ENCODE data around the gene LGI1. TPM values are rescaled to one million over a fixed set of nuclear protein-coding genes. Genes with fewer than 3 reads are reported as not detected.

LGI1 gene
- total RNA-seq, 1 donor from 2014 or later, result not detected

DNA sequence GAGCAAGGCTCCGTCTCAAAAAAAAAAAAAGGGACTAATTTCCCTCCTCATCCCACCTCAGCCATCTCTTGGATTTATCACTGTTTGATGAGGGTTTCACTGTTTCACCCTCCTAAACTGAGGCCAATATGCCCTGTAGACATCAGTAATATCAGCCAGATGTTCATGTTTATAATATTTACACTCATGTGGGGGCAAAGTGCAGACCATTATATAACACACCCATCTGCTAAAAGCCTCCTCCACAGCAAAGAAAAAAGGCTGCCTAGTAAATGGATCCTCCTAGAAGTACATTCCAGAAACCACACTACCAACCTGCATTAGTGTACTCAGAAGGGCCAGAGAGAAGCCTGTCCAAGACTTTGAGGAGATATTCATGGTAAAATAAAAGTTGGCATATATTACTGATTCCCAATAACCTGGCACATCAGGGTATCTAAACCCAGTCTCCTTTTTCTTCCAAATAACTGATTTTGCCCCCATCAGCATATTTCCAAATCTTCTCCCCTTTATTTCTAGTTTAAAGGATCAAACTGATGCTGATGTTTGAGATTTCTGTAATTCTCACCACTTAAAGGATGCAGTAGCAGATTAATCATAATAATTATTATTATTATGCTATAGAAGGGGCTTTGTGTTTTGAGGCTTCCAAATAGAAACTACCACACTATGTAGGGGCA is 55.1 kb downstream of the LGI1 start:
- no peak for ATAC-seq
- TF ChIP-seq, protein P1, sequence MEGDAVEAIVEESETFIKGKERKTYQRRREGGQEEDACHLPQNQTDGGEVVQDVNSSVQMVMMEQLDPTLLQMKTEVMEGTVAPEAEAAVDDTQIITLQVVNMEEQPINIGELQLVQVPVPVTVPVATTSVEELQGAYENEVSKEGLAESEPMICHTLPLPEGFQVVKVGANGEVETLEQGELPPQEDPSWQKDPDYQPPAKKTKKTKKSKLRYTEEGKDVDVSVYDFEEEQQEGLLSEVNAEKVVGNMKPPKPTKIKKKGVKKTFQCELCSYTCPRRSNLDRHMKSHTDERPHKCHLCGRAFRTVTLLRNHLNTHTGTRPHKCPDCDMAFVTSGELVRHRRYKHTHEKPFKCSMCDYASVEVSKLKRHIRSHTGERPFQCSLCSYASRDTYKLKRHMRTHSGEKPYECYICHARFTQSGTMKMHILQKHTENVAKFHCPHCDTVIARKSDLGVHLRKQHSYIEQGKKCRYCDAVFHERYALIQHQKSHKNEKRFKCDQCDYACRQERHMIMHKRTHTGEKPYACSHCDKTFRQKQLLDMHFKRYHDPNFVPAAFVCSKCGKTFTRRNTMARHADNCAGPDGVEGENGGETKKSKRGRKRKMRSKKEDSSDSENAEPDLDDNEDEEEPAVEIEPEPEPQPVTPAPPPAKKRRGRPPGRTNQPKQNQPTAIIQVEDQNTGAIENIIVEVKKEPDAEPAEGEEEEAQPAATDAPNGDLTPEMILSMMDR (IDR thresholded peaks at IDR 0.05), result no peak
- intact Hi-C loops (cut with DNase I), result no loop called here

DNA sequence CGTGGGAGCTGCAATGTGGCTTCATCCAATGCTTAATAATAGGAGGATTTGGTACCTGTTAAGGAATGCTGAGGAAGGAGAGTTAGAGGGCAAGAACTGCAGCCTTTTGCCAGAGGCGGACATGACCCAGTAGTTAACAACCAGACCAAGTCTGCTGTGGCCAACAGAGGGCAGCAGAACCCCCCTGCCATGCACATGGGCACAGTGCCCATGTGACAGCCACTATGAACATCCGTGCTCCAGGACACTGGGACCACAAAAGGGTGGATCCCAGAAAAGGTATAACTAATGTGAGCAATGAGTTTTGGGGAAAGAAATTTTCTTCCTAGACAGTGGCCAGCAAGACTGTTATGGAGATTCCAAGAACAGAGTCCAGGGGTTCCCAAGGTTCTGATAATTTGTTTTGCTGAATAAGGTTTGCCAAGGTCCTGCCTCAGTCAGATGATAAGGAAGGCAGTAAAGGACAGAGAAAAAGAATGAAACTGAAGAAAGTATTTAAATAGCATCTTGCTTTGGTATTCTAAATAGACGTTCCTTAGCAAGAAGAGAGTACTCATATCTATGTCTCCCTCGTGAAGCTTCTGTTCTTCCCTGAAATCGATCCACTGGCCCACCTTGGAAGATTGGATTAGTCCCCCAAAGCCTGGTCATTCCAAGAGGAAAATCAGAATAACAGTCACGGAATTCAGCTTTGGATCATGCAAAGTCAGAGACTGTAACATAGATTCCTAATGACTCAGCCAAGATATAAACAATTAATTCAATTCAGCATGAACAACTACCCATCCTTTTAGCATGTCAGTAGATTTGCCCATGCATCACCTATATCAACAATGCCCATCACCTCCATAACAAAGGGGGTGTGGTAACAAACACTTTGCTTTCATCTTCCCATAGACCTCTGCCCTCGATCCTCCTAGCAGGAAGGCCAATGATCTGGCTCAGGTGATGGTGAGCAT is 56.0 kb downstream of the LGI1 start:
- ATAC-seq (peak; percentile 81 to 86), DNase-seq (peak; percentile 61)
- Histone ChIP-seq H3K27me3 (ENCODE audit: low read depth) (peaks cover 10% of the 10 kb centered on the region), H3K36me3 (no peaks in the 10 kb centered on the region), H3K4me1 (no peaks in the 10 kb centered on the region), H3K9me3 (no peaks in the 10 kb centered on the region), H3K27ac (no peak overlapping the region), H3K4me3 (no peak overlapping the region)
- TF ChIP-seq, protein P1 (IDR thresholded peaks at IDR 0.05), result peak; percentile 67
- intact Hi-C loops (cut with DNase I), result no loop called here

More for the DNA sequence above, 55.1 kb downstream of the LGI1 start:
- no peaks in the 10 kb centered on the region for H3K9me3 ChIP-seq
- H3K4me1 ChIP-seq, result no peaks in the 10 kb centered on the region
- no peak overlapping the region for H3K27ac ChIP-seq
- no peak for DNase-seq
- no peaks in the 10 kb centered on the region for H3K36me3 ChIP-seq
- H3K27me3 ChIP-seq (ENCODE audit: low read depth), result peaks cover 7% of the 10 kb centered on the region
- H3K4me3 ChIP-seq, result no peak overlapping the region

DNA sequence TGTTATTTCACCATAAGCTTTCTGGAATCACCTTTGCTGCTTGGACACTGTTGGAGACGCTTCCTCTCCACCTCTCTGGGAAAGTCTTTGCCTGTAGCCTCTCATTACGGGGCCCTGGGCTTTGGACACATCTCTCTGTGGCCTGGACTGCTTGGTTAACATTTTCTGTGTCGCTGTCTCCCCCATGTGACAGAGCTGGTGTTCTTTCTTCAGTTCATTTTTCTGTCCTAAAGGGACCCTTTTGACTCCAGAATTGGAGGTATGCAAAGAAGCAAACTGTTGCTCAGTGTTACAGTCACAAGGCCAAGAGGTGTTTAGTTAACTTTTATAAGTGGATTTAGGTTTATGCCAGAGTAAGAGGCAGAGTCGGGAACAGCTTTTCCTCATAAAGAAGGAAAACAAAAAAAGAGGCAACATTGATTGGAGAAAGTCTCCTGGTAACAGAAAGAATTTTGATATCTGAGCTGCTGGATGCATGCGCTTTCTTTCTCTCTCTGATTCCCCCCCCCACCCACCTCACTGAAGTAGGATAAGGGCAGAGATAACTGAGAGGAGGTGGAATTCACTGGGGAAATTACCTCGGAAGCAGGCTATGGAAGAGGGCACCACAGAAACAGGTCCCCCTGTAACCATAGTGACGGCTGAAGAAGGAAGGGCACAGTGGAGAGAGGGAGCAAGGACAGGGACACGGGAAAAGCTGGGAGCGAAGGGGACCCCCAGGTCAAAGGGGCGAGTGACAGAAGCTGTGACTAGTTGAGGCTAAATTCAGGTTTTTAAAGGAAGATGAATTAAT is 57.8 kb downstream of the LGI1 start:
- TF ChIP-seq, protein P1 (IDR thresholded peaks at IDR 0.05), result no peak
- Histone ChIP-seq H3K36me3 (no peaks in the 10 kb centered on the region), H3K9me3 (no peaks in the 10 kb centered on the region), H3K27me3 (ENCODE audit: low read depth) (peaks cover 10% of the 10 kb centered on the region), H3K27ac (no peak overlapping the region), H3K4me1 (no peaks in the 10 kb centered on the region), H3K4me3 (no peak overlapping the region)
- no peak for DNase-seq
- ATAC-seq, result no peak
- intact Hi-C loops (cut with DNase I), result no loop called here

DNA sequence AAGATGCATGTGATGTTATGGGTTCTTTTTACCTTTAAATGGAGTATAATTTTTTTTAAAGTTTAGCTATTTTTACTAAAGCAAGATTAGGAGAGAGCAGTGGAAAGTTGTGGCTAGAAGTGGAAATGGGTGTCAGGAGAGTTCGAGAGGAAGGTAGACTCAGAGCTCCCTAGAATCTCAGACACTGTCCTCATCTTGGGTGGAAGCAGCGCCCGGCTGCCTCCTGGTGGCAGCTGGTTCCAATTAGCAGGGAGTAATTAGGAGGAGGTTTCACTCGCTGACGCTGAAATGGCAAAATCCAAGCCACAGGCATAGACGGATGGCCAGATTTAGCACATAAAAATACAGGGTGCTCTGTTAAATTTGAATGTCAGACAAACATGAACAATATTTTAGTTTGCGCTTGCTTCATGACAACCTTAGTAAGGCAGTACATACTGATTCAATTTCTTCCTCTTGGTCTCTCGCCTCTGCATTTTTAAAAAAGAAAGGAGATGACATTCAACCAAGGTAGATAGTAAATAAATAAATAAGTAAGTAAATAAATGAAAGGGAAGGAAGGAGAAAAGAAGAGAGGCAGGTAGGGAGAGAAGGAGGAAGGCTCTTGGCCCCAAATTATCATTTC is 58.5 kb downstream of the LGI1 start:
- ATAC-seq (peak; percentile 81 to 83), DNase-seq (peak; percentile 67)
- H3K27me3 ChIP-seq (ENCODE audit: low read depth), result peaks cover 10% of the 10 kb centered on the region
- H3K36me3 ChIP-seq, result no peaks in the 10 kb centered on the region
- TF ChIP-seq, protein P1 (IDR thresholded peaks at IDR 0.05), result peak; percentile 62
- H3K4me3 ChIP-seq, result no peak overlapping the region
- no peaks in the 10 kb centered on the region for H3K4me1 ChIP-seq
- H3K27ac ChIP-seq, result no peak overlapping the region
- intact Hi-C loops (cut with DNase I), result no loop called here
- H3K9me3 ChIP-seq, result no peaks in the 10 kb centered on the region

DNA sequence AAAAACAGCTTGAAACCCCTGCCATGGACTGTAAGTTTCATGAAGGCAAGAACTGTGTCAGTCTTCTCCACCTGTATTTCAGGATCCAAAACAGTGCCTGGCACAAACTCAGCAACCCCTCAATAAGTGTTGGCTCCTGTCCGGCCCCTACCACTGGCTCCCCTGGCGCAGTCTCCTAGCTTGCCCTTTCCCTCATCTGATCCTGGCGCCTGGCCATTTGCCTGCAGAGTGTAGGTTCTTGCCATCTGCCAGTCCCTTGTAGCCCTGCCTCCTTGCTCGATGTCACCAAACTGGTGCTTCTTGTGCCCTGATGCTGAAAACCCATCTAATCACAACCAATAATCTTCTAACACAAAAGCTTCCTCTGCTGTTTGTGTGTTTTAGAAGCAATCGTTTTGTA is 60.4 kb downstream of the LGI1 start:
- no peak overlapping the region for H3K4me3 ChIP-seq
- no peak overlapping the region for H3K27ac ChIP-seq
- no peaks in the 10 kb centered on the region for H3K9me3 ChIP-seq
- intact Hi-C loops (cut with DNase I), result no loop called here
- H3K4me1 ChIP-seq, result no peaks in the 10 kb centered on the region
- TF ChIP-seq, protein P1 (IDR thresholded peaks at IDR 0.05), result no peak
- DNase-seq (no peak), ATAC-seq (no peak)
- H3K36me3 ChIP-seq, result no peaks in the 10 kb centered on the region
- peaks cover 10% of the 10 kb centered on the region for H3K27me3 ChIP-seq (ENCODE audit: low read depth)
